Activated T-cell treated with anti-CD3 and anti-CD28 coated beads for 4 hours (primary cell): ENCODE results near the gene S100A3.

ENCODE experiments used
- DNase-seq: peaks from one replicate; pipeline ENCODE4 v3.0.0-alpha.2; 2020

Gene S100A3

GRCh38 chr1:153507926-153508583 is 41.0 kb downstream of the S100A3 start:
- DNase-seq = no peak

- DNase-seq = no peak
Observed at GRCh38 chr1:153506831-153507413, 42.1 kb downstream of the S100A3 start.

- DNase-seq = no peak
Observed at GRCh38 chr1:153506386-153506785, 42.7 kb downstream of the S100A3 start.

- no peak for DNase-seq
Observed at GRCh38 chr1:153505576-153505975, 43.5 kb downstream of the S100A3 start.

- DNase-seq = no peak
Observed at GRCh38 chr1:153503766-153504165, 45.3 kb downstream of the S100A3 start.

GRCh38 chr1:153498746-153499145 is 50.3 kb downstream of the S100A3 start:
- DNase-seq = no peak
